Nucleus accumbens (tissue), 56 donors: Measurements from ENCODE around the gene CCM2.
A peak's percentile ranks its signal among the peaks of the same experiment; 100 is the strongest.
"Not testable (repeated sequence)": the region's sequence is repeated elsewhere in the genome, so short reads cannot be mapped to it uniquely, and the experiment has no call there.

Source experiments
- DNase-seq, 56 donors: peaks; one replicate each; lab custom pipeline; 2025; lab: John Stamatoyannopoulos, UW

Gene CCM2

DNA sequence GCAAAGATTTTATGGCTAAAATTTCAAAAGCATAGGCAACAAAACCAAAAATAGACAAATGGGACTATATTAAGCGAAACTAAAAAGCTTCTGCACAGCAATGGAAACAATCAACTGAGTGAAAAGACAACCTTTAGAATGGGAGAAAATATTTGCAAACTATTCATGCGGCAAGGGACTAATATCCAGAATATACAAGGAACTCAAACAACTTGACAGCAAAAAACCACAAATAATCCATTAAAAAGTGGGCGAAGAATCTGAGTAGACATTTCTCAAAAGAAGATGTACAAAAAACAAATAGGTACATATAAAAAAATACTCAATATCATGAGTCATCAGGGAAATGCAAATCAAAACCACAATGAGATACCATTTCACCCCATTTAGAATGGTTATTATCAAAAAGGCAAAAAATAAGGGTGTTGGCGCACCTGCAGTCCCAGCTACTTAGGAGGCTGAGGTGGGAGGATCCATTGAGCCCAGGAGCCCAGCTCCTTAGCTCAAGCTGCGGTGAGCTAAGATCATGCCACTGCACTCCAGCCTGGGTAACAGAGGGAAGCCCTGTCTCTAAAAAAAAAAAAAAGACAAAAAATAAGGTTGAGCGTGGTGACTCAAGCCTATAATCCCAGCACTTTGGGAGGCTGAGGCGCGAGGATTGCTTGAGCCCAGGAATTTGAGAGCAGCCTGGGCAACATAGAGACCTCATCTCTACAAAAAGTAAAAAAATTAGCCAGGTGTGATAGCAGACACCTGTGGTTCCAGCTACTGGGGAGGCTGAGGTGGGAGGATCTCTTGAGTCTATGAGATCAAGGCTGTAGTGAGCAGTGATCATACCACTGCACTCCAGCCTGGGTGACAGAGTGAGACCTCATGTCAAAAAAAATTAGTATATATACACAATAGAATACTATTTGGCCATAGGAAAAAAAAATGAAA is 4.2 kb upstream of the CCM2 start:
- no peak for DNase-seq

DNA sequence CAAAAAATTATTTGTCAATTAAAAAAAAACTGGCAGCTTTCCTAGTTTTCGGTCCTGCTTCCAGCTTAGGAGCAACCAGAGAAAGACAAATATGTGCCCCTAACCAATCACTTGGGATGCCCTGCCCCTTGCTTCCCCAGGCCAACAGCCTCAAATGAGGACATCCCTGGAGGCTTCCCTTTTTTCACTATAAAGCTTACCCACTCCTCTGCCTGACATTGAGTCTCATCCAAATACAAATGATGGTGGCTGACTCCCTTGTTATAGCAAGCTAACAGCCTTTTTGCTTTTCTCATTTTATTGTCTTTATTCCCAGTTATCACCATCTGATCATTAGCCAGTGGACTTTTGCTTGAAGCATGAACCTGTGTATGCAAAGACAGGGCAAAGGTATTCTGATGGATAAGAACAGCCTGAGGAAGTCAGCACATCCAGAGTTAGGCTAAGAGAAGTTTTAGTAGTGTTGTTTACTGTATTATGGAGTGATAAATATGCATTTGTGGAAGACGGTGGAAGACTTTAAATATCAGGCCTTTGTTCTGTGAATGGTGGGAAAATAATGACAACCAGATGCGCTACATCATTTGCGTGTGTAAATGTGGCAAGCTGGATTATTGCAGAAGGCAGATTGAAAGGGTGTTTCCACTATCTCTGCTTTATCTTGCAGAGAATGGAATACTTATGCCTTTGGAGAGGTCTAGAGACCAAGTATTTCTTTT is 1.7 kb upstream of the CCM2 start:
- no peak for DNase-seq

DNA sequence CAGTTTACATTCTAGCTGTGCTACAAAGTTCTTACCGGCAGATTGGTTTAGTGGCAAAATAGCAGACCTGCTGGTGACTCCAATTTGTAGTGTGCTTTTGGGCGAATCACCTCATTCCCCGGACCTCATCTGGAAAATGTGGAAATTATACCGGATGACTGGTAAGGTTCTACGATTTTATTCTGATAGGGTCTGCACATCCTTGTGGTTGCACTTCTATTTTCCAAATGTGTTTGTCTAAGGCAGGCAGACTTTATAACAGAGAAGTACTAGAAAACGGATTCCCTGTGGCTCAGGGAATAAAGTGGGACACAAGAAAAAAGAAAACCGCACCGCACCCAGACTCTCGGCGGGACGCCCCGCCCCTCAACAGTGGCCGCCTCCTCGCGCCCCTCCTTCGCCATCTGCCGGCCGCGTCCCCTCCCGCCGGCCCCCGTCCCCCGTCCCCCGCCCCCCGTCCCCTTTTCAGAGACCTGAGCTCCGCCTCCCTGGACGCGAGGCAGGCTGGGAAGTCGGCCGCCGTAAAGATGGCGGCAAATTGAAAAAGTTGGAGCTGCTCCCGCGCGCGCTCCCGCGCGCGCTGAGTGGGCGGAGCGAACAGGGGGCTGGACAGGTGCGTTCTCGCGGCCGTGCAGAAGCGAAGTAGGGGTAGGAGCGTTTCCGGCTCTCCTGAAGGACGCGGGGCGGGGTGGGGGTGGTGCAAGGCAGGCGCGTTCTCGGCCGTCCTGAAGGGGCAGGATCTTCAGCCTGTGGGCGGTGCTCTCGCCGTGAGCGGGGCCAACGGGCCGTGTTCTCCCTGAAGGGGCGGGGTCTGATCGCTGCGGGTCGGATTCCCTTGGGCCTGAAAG is 532 bp upstream of the CCM2 start:
- peak; percentile 84 to 100 (median 99) for DNase-seq

DNA sequence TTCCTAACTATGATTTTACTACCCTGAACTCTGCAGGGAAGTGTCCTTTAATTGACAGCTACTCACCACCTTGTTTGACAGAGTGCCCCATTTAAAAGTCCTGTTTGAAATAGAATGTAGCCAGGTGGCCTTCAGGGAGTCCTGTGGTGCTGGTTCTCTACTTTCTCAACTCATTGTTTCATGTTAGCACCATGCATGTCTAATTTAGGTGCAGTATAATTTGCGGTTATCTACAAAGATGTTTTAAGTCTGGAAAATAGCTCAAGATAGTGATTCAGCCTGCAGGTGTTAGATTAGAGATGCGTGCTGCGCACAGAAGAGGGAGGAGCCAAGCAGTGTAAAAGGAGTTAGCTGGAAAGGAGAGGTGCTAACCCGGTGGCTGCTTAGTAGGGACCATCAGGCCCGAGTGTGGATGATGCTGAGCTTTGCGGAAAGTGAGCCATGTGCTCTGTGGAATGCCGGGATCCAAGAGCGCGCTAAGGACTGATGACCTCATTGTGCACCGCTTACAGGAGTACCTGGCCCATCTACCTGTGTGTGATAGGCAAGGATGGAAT is 1.2 kb downstream of the CCM2 start:
- peak in 9 of 56 donors; percentile 10 to 33 (median 20) for DNase-seq

DNA sequence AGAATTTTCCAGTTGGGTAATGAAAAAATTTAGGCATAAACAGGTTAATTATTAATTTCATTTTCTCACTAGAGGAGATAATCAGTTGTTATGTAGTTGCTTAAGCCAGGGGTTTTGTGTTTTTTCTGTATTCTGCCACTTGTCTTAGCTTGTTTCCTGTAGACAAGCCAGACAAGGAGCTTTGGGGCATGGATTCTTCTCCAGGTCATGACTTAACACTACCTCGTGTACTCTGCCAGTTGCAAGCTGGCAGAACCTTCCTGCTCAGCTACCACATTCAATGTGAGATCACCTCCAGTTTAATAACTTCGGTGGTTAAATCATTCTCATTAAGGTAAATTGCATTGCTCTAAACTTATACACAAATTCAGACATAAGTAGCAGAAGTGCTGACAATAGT is 1.8 kb downstream of the CCM2 start:
- no peak for DNase-seq

DNA sequence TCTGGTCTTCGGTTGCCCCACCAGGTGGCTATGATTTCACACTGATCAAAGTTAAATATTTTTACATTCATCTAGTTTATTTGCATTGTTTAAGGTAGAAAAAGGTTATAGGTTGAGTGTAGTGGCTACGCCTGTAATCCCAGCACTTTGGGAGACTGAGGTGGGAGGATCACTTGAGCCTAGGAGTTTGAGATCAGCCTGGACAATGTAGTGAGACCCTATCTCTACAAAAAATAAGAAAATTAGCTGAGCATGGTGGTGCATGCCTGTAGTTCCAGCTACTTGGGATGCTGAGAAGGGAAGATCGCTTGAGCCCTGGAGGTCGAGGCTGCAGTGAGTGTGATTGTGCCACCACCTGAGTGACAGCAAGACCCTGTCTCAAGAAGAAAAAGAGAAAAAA is 3.8 kb downstream of the CCM2 start:
- DNase-seq, result no peak

DNA sequence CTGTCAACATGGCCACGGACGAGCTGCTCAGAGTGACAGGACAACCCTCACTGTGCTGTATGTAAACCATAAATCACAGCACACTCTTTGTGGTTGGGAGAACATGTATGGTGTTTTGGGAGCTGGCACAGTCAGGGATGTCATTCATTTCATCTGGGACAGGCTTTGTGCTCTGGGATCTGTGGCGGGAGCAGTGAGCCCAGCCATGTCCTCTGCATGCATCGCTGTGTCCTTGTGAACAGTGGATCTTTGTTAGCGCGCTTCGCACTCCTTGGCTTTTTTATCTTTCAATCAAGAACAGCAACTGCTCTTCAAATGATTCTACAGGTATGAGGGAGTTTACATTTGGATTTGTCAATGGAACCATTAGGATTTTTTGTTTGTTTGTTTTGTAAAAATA is 7.1 kb downstream of the CCM2 start:
- peak in 27 of 56 donors; percentile 3 to 60 (median 26) for DNase-seq

DNA sequence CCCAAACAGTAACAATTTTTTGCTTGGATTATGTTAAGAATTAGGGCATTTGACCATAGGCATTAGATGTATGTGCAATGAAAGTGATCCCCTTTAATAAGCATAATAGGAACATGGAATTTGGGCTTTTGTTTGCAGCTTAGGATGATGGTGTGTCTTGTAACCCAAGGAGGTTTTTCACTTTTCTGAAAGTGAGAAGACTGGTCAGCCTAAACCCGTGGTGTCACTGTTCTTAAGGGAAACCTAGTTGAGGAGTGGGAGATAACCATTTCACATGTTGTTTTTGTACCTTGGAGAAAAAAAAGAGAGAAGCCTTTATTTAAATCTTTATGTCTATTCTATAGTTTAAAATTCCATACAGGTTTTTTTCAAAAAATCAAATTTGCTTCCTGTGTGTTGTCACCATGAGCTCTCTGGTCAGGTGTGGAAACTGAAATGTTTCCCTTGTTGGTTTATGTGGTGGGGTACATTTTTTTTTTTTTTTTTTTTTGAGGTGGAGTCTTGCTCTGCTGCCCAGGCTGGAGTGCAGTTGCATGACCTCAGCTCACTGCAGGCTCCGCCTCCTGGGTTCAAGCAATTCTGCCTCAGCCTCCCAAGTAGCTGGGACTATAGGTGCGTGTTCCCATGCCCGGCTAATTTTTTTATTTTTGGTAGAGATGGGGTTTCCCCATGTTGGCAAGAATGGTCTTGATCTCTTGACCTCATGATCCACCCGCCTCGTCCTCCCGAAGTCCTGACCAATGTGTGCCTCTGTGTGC is 7.7 kb downstream of the CCM2 start:
- DNase-seq, result no peak

DNA sequence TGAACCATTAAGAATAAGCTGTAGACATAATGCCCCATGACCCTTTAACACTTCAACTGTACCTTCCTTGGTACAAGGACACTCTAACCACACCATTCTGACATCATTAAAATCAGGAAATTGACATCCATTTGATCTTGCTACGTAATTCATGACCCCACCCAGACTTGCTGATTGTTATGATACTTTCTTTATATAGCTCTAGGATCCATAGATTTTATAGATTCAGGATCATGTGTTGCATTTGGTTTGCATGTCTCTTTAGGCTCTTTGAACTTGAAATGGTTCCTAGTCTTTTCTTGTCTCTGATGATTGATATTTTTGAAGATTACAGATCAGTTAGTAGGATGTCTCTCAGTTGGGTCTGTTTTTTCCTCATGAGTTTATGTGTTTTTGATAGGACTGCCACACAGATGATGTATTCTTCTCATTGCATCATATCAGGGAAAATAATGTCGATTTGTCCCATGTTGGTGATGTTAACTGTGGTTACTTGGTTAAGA is 13.5 kb downstream of the CCM2 start:
- no peak for DNase-seq

DNA sequence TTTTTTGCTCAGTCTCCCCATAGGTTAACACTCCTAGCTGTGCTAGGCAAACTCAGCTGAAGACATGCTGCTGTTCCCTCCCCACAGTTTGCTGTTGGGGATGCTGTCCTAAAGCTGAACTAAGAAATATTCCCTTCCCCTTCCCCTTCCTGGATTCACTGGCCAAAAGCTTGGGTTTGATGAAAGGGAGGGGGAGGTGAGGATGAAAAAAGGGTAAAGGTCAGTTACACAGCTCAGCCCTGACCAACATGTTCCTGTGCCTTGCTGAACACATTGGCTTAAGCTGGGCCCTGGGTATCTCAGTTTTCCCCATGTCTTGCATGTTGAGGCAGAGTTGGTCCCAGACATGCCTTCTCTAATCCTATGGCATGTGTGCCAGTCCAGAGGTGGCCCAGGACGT is 15.3 kb downstream of the CCM2 start:
- no peak for DNase-seq

DNA sequence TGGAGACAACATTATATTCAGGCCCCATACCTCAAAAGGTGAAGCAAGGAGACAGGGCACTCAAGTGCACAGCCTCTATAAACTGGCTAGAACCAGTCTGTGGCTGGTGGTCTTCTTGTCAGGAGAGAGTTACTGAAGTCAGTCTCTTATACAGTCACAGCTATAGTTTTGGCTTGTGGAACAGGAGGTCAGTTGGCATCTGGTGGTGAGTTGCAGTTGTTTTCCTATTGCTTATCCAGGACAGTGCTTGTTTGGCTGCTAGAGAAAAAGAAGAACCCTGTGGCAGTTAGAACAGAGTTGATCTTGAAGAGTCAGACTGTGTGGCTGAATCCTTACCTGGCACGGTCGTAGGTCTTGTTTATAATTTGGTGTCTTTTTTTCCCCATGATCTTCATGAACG is 17.3 kb downstream of the CCM2 start:
- no peak for DNase-seq

DNA sequence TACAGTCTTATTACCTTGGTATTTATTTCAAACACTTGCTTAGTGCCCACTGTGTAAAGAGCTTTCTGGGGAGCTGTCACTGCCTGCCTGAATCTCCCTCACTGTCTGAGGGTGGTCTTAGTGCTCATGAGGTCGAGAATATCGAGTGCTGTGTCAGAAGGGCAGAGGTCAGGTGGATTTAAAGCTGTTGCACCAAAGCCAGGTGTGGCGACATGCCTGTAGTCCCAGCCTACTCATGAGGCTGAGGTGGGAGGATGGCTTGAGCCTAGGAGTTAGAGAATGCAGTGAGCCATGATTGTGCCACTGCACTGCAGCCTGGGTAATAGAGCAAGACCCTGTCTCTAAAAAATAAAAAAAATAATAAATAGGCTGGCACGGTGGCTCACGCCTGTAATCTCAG is 20.9 kb downstream of the CCM2 start:
- DNase-seq, result no peak

DNA sequence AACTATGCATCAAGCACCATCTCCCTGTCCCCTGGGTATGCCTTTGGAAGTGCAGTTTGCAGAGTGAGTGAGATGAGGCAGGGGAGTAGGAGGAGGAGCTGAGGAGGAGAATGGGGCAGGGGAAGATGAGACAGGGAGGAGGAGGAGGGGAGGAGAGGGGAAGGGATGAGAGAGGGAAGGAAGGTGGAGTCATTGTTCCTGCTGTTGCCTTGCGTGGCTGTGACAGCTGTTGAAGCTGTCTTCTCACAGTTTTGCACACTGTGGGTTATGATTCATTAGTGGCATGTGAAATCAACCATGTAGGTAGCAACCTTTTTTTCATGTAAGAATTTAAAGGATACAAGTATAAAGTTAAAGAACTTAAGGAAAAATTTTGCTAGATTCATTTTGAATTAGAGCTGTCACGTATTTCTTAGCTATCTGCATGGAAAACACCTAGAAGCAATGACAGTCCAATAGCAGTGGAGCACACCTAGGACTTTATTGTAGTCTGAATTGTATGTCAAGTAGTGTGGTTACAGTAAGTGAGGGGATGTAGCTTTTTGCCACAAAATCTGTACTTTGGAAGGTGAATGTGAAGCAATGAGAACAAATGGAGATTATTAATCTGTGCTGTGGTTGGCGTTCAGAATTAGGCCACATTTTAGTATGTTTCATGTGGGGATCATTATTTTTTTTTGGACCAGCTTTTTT is 21.7 kb downstream of the CCM2 start:
- DNase-seq, result peak in 26 of 56 donors; percentile 6 to 78 (median 40)

DNA sequence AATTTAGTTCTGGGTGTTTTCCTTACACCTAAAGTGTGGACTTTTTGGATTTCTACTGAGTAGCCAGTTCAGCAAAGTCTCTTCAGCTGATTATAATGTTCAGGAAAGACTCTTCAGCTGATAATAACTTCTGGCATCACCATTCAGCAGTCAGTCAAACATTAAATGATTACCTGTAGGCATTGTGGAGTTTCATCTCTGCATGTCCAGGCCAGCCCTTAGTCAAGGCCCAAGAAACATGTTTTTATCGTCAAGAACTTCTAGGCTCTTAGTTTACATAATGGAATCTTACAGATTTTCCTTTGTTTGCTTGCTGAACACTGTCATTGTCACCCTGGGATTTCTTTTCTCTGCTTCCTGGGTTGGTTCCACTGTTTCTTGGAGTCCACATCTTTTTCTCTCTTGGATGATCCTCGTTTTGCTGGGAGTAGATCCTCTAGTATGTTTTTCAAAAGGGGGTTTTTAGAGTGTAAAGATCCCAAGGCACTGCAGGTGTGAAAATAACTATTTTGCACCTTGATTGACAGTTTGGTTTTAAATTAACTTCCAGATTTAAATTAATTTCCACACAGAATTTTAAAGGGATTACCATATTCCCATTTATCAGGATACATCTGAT is 24.2 kb downstream of the CCM2 start:
- no peak for DNase-seq

DNA sequence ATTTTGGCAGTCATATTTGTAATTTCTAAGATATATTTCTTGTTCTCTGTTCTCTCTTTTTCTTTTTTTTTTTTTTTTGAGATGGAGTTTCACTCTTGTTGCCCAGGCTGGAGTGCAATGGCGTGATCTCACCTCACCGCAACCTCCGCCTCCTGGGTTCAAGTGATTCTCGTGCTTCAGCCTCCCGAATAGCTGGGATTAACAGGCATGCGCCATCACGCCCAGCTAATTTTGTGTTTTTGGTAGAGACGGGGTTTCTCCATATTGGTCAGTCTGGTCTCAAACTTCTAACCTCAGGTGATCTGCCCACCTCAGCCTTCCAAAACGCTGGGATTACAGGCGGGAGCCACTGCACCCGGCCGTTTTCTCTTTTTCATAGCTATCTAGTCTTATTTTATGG is 25.5 kb downstream of the CCM2 start:
- DNase-seq, result not testable (repeated sequence)

DNA sequence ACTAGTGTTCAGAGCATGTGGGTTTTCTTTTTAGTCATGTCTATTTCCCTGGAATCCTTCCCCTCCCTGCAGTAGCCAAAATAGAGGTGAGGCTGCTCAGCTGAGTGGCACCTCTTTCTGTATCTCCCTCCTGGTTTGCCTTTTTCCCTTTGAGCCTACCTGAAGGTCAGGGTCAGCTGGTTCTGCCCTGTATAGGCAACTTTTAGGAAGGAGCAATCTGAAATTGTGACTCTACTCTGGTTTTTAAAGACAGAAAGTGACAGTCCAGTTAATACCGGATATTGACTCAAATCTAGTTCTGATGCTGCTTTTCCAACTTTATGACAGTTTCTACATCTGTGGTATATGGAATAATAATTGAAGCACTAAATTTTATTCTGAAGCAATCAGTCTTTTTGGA is 26.0 kb downstream of the CCM2 start:
- no peak for DNase-seq

DNA sequence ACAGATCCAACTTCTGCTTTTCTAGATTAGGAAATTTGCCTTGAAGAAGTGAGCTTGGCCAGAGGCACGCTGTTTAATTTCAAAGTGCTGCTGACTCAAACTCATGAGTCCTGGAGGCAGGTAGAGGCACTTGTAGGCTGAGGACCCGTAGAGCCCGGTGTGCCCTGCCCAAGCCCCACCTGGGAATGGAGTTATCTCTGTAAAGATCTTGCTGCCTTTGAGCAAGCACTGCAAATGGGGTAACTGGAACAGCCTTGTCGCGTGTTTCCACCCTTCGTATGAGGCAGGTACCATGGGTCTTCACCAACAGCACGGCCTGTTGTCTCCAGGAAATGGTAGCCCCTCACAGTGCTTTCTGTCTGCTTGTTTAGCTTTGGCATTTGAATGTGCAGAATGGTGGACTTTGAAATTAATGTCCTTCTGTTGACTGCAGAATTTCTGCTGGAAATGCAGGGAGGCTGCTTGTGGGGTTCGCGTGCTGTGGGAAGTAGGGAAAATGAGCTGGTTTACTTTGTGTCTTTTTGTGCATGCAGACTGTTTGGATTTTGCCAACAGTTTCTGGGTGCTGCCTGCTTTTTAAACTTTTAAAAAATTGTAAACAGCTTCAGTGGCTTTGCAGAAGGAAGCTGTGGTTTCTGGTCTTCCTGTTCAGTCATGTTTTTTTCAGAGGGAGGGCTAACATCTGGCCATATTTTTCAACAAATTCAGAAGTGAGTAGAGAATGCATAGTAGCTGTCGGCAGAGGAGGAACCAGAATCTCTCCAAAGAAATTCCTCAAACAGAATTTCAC is 27.2 kb downstream of the CCM2 start:
- DNase-seq, result no peak

DNA sequence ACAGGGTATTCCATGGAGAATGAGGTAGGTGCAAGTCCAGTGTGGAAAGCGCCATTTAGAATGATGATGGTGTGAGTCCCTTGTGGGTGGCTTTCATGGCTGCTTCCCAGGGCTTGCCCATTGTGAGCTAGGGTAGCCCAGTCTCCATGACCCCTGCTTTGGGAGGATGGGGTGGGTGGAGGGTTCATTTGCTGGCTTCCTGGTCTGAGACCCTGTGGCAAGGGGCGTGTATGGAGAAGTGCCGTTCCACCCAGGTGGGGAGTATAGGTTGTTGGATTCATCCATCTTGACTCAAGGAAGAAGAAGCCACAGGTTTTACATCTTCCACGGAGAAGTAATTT is 27.7 kb downstream of the CCM2 start:
- no peak for DNase-seq
